ENCODE results near the gene MX2.

MX2 gene

DNA sequence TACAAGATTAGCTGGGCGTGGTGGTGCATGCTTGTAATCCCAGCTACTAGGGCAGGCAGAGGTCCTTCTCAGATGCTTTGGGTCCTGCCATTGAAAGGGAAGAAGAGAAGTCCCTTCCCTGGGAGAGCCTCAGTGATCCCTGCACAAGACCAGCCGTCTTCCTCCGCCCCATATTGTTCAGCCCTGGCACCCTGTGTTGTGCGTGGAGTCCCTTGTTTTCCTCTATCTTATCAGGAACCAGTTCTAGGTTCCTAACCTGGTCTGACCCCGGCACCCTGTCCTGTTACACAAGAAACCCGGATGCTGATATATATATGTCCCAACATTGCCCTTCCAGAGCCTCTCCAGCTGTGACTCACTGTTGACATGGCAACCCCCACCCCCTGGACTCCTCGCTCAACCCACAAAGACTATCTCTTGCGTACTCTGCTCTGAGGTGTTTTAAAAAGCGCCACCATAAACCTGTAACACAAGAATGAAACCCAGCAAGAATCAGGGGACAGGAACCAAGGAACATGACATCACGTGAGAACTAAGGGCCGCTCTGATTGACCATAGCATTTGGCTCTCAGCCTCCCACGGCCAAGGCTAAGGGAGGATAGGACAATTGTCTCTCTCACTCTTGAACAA is 4.8 kb downstream of the MX2 start:
- no peak for DNase-seq

DNA sequence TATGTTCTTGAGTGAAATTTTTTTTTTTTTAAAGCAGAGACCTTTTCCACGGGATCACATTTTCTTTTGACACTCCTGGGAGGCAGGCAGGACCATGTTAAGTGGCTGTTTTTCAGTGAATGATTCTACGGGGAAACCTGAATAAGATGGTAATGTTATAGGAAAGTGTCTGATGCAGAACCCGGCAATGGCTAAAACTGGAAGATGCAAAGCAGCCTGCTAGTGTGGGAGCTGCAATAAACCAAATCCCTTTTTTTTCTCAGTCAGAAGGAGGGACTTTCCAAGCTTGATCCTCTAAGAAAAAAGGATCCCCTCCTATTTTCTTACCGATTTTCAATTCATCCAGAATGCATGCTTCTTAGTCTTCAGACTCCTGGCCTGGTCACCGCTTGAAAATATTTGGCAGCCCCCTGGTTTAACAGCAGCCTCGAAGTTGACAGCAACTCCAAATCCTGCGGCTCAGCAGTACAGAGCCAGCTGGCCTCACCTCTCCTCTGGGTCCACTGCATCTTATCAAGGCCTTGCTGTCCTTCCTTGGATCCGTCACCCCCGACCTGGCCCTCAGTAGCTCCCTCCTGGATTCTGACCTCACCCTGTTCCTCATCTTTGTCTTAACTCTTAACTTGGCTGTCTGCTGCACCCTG is 5.6 kb downstream of the MX2 start:
- DNase-seq, result no peak

DNA sequence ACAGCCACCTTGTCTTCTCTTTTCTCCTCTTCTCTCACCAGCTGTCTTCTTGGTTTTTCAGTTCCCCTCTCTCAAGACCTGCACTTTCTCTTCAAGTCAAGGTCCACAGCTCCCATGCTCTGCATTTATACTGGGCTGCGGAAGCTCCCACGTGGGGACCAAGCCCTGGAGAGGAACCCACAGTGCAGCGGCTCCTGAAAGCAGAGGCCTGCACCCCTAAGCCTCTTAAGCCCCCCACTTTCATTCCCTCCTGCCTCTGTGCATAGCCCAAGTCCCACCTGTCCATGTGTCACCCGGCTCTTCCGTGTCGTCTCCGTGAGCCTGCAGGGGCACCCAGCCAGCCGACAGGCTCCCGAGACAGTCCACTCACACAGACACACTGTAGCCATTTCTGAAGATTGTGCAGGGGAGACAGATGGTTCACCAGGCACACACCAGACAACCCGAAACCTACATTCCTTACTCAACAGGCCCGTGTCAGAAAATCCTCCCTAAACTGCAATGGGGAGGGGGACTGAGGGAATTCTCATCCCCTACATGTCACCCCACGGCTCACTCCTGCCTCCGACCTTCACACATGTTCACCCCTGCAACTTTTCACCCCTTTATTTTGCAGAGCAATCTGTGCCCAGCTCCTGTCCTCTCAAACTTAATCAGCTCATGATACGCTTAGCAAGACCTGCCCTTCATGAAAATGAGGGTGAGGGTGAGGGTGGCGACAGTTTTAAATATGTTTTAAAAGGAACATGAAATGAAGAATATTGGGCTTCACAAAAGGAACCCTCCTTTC is 6.3 kb downstream of the MX2 start:
- DNase-seq, result no peak

GRCh38 chr21:41368735-41369104 is 6.9 kb downstream of the MX2 start:
- no peak for DNase-seq

GRCh38 chr21:41369105-41369919 is 7.5 kb downstream of the MX2 start:
- peak; percentile 19 for DNase-seq

DNA sequence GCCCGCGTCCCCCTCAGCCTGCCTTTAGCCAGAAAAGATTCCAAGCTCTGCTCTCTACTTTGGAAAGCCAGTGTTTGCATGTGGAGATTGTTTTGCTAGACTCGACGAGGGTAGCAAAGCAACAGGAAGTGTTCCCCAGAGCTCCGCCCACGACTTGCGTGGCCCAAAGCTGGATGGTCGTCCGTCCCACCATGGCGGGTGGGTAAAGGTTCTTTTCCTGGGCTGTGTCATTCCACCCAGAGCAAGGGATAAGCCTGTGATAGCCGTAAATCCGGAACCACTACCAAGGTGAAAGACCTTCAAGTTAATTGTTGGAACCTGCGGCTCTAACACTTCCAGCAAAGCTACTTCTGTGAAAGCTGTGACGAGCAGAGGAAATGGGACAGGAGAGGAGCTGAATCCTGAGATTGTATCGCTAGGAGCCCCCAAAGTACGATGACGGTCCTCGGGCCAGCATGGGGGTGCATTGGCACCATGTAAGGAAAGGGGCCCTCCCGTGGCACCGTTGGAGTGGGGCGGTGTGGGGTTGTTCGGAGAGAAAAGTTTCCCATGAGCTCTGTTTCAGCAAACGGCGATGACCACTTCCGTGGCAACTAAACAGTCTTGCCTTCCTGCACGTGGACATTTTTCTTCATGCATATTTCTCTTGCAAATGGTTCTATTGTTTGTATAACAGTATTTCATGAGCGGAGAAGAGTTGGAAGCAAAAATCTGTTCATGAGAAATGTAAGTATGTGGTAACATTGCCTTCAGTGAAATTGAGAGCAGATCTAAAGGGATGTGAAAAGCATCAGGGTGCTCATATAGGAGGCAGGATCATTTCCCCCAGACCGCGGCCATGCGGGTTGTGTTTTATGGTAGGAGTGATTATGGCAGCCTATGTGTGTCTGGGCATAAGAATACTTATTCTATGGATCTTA is 8.4 kb downstream of the MX2 start:
- DNase-seq, result peak; percentile 40

- no peak for DNase-seq
These were observed 9.2 kb downstream of the MX2 start for GRCh38 chr21:41370840-41371684.

GRCh38 chr21:41371685-41372030 is 9.8 kb downstream of the MX2 start:
- DNase-seq, result no peak

GRCh38 chr21:41373253-41373652 is 11.4 kb downstream of the MX2 start:
- DNase-seq, result no peak

DNA sequence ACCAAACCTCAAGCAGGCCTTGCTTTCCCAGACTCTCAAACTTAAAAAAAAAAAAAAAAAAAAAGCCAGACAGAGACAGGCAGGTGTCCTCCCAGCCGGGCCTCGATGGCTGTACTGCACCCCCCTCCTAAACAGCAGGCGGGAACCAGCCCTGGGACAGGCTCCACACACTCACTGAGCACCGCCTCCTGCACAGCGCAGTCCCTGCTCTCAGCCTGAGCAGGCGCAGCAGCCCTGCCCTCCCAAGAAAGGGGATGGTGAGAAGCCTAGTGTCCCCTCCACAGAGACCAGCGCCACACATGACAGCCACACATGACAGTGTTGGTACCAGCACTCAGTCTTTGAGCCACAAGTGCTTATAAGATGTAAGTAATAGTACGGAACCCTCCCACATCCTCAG is 11.9 kb downstream of the MX2 start:
- DNase-seq, result no peak

GRCh38 chr21:41374177-41374712 is 12.4 kb downstream of the MX2 start:
- DNase-seq, result no peak

- DNase-seq, result no peak
These were observed 13.2 kb downstream of the MX2 start for GRCh38 chr21:41374867-41375533.

- DNase-seq, result no peak
These were observed 14.0 kb downstream of the MX2 start for GRCh38 chr21:41375875-41376274.

DNA sequence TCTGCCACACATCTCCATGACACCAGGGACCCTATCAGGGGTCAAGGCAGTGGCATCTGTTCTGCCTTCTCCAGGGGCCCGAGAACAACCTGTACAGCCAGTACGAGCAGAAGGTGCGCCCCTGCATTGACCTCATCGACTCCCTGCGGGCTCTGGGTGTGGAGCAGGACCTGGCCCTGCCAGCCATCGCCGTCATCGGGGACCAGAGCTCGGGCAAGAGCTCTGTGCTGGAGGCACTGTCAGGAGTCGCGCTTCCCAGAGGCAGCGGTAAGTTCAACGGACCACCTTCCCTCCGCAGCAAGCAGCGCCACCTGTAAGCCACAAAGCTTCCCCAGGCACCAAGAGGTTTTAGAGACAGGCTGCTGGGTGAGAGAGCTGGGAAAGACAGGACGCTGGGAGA is 15.9 kb downstream of the MX2 start:
- no peak for DNase-seq

GRCh38 chr21:41378849-41379248 is 17.0 kb downstream of the MX2 start:
- DNase-seq, result no peak

DNA sequence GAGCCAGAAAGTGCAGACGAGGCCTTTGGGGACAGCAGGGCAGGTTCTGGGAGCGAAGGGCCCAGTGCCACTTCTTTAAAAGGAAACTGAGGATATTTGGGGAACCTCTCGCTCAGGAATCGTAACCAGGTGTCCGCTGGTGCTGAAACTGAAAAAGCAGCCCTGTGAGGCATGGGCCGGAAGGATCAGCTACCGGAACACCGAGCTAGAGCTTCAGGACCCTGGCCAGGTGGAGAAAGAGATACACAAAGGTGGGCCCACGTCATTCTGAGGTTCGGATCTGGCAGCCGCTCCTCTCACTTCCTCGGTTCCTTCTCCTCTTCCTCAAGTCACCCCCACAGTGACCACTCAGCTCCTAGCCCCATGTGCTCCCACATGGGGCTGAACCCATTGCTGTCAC is 18.1 kb downstream of the MX2 start:
- DNase-seq, result no peak

DNA sequence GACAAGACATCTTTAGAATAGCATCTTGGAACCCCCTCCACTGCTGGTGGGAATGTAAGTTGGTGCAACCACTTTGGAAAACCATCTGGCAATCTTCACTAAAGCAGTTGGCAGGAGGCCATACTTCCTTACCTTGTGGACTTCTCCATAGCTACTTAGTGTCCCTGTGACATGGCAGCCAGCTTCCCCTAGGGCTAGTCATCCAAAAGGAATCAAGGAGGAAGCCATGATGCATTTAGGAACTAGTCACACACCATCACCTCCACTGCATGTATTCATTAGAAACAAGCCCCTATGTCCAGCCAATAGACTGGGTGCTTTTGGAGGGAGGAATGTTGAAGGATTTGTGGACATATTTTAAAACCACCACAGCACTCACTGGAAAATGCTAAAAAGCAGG is 19.9 kb downstream of the MX2 start:
- no peak for DNase-seq

GRCh38 chr21:41387042-41387819 is 25.4 kb downstream of the MX2 start:
- no peak for DNase-seq

DNA sequence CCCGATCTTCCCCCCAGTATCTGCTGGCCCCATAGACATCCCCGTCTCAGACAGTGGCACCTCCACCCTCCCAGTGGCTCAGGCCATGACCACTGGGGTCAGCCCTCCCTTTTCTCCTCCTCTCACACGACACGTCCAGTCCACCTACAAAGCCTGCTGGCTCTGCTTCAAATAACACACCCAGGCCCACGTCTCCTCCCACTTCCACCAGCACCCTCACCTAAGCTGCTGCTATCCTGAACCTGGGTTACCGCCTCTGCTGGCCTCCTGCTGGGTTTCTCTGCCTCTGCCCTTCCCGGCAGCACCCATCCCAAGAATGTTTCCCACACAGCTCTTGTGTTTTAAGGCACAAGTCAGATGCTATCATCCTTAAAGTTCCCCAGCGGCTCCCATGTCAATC is 26.0 kb downstream of the MX2 start:
- no peak for DNase-seq

- no peak for DNase-seq
These were observed 26.4 kb downstream of the MX2 start for GRCh38 chr21:41388259-41388658.

All from central memory CD4-positive, alpha-beta T cell (primary cell).